Ramos (cell line): Measurements from ENCODE around the gene PKD2L2.
"Not testable (repeated sequence)": the region's sequence is repeated elsewhere in the genome, so short reads cannot be mapped to it uniquely, and the experiment has no call there.

Source experiments
- in situ Hi-C: fragments of 300-500 bp; cut with MboI; formaldehyde crosslinking; loops from one replicate; pipeline ENCODE4 v1.14.3; 2022; ENCODE audit warnings: low sequenced_read_pairs; ENCODE audit not compliant: unreplicated experiment

PKD2L2 gene

DNA sequence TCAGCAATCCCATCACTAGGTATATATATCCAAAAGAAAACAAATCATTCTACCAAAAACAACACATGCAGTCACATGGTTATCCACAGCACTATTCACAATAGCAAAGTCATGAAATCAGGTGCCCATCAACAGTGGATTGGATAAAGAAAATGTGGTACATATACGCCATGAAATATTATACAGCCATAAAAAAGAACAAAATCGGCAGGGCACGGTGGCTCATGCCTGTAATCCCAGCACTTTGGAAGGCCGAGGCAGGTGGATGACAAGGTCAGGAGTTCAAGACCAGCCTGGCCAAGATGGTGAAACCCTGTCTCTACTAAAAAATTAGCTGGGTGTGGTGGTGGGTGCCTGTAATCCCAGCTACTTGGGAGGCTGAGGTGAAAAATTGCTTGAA lies 55.0 kb downstream of the PKD2L2 start:
- in situ Hi-C loops: not testable (repeated sequence)

DNA sequence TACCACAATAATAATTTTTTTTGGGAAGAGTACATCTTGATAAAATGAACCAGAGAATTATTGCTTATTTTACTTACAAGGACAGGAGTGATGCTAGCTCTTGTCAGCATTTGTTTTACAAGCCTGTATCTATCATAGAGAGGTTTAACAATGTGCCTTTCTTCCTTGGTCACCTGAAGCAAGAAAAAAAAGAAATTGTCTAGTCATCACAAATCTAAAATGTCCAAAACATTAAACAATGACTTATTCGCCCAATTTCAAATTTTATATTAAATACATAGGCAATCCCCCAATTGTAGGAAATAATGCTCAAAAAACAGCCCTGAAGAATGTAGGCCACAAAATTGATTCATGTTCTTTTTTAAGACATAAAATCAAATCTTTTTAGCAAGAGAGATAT lies 56.6 kb downstream of the PKD2L2 start:
- in situ Hi-C loops: no loop called here

DNA sequence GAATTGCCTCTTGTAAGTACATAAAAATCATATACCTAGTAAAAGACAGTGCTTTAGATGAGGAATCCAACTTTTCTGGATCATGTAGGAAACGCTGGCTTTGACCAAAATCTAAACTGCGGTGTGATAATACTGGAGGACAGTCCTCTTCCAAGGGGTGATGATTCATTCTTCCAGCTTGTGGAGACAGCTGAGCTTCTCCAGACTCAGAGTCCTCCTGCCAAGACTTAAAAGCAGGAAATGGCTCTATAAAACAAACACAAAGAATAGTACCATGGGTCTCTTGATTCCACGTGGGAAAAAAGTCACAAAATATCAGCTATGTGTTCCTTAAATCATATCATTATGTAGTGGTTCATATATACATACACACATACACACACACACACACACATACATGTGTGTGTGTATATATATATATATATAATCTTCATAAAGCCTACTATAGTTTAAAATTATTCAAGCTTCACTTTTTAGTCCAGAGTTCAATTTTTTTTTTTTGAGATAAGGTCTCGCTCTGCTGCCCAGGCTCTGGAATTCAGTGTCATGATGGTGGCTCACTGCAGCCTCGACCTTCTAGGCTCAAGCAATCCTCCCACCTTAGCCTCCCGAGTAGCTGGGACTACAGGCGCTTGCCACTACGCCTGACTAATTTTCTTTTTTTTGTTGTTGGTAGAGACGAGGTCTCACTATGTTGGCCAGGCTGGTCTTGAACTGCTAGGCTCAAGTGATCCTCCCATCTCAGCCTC lies 65.0 kb downstream of the PKD2L2 start:
- in situ Hi-C loops: no loop called here

DNA sequence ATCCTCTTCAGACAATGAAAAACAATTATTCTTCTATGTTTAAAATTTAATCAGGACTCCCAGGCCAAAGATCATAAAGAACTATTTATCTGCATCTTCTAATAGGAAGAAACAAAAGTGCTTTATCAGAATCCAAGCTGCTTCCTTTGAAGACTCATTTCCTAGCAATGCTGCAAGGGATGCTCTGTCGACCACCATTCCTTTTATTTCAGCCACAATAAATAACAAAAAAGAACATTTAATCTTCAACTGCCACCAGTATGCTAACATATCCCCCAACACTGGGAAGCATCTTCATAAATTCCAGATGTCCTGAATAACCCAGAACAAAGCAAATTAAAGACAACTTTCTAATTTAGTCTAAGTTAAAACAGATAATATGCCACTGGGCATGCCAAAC lies 68.7 kb downstream of the PKD2L2 start:
- in situ Hi-C loops: no loop called here

DNA sequence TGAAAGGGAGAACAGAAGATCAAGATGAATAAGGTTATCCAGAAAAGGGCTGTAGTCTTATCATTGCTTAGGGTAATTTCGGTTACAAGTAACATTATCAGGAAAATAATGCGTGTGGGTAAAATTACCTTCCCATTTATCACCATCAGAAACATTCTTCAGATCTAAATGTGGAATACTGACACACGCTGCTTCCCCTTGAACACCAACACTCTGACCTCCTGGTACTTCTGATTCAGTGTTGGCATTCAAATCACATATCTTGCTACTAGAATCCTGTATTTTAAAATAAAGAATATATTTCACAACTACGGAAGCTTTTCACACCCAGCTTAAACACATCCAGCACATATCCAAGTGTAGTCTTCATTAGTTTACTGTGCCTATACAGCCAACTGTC lies 70.2 kb downstream of the PKD2L2 start:
- in situ Hi-C loops: no loop called here

DNA sequence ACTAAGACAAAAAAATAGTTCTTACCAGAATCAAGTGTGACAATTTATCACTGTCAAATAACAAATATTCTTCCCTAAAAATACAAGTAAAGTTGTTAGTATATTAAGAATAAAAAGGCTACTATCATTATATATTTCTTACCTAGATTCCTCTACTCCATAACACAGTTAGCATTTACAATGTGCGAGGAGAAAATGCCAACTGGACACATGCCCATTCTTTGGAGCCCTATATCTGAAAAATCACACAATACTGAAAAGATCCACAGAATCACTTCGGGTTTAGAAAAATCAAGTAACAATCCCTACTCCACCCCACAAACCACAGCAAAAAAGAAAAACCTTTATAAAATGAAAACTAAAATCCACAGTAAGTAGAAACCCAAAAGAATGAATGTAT lies 70.9 kb downstream of the PKD2L2 start:
- in situ Hi-C loops: no loop called here

DNA sequence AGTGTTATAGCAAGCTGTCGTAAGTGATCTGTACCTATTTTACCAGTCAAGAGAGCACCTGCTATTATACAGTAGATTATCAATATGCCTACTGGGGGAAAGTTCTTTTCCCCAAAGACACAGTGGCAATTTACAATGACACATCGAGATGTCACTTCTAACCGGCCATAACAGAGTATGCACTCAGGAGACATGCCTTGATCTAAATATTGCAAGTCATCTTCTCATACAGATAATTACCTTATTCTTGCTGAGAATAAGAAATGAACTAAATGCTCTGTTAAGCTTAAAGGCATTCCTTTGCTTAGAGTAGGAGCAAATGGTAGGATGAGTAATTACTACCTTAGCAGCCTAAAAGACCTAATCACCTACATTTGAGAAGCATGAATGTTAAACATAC lies 71.6 kb downstream of the PKD2L2 start:
- in situ Hi-C loops: no loop called here

DNA sequence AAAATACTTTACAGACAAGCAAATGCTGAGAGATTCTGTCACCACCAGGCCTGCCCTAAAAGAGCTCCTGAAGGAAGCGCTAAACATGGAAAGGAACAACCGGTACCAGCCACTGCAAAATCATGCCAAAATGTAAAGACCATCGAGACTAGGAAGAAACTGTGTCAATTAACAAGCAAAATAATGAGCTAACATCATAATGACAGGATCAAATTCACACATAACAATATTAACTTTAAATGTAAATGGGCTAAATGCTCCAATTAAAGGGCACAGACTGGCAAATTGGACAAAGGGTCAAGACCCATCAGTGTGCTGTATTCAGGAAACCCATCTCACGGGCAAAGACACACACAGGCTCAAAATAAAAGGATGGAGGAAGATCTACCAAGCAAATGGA lies 81.1 kb downstream of the PKD2L2 start:
- in situ Hi-C loops: not testable (repeated sequence)

DNA sequence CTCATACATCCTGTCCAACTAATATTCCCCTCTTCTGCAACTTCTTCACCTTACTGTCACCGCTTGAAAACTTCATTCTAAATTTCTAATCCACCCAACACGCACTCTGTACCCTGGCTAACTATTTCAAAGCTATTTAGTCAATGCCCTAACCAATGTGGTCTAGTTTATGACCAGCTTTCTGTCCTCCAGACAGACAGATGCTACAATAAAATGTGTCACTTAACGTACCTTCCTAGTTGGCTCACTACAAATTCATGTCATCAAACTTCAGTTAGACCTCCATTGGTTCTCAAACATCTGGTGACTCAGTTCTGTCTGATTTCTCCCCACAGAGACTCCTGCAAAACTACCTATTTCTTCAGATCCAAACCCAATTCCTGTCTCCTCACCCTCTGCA lies 86.0 kb downstream of the PKD2L2 start:
- in situ Hi-C loops: no loop called here

DNA sequence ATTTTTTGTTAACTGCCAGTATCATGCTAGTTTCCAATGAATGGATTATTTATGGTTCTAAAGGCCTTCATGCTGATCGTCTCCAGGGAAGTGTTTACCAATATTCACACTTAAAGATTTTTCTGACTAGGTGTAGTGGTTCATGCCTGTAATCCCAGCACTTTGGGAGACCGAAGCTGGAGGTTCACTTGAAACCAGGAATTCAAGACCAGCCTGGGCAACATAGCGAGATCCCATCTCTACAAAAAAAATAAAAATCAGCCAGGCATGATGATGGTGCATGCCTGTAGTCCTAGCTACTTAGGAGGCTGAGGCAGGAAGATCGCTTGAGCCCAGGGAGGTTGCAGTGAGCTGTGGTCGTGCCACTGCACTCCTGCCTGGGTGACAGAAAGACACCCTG lies 100.2 kb downstream of the PKD2L2 start:
- in situ Hi-C loops: no loop called here
